Ammon's horn (tissue), 1 donor: ENCODE results near the gene TPK1.

ENCODE experiments used
- DNase-seq: peaks from one replicate; pipeline ENCODE4 v3.0.0-alpha.2; 2016; ENCODE audit warnings: low spot score

Gene TPK1

GRCh38 chr7:144723301-144723700, 112.6 kb downstream of the TPK1 start:
- DNase-seq: no peak

GRCh38 chr7:144720710-144721109, 115.1 kb downstream of the TPK1 start:
- no peak for DNase-seq

GRCh38 chr7:144720149-144720548, 115.7 kb downstream of the TPK1 start:
- no peak for DNase-seq

- no peak for DNase-seq
Measured at GRCh38 chr7:144717720-144718119, 118.1 kb downstream of the TPK1 start.

- DNase-seq: no peak
Measured at GRCh38 chr7:144713850-144714249, 122.0 kb downstream of the TPK1 start.

GRCh38 chr7:144710791-144711190, 125.1 kb downstream of the TPK1 start:
- DNase-seq: no peak

GRCh38 chr7:144709066-144709465, 126.8 kb downstream of the TPK1 start:
- DNase-seq: no peak

GRCh38 chr7:144691240-144691639, 144.6 kb downstream of the TPK1 start:
- DNase-seq: no peak

GRCh38 chr7:144682581-144683280, 153.1 kb downstream of the TPK1 start:
- no peak for DNase-seq

- no peak for DNase-seq
Measured at GRCh38 chr7:144676492-144676891, 159.4 kb downstream of the TPK1 start.

- DNase-seq: no peak
Measured at GRCh38 chr7:144674550-144674949, 161.3 kb downstream of the TPK1 start.

- DNase-seq: no peak
Measured at GRCh38 chr7:144672869-144673268, 163.0 kb downstream of the TPK1 start.

- no peak for DNase-seq
Measured at GRCh38 chr7:144671429-144671828, 164.4 kb downstream of the TPK1 start.

- DNase-seq: no peak
Measured at GRCh38 chr7:144670218-144670617, 165.6 kb downstream of the TPK1 start.

- DNase-seq: no peak
Measured at GRCh38 chr7:144668503-144668902, 167.3 kb downstream of the TPK1 start.

GRCh38 chr7:144665689-144666381, 170.0 kb downstream of the TPK1 start:
- no peak for DNase-seq

- no peak for DNase-seq
Measured at GRCh38 chr7:144659211-144659610, 176.6 kb downstream of the TPK1 start.

GRCh38 chr7:144656965-144657517, 178.8 kb downstream of the TPK1 start:
- DNase-seq: no peak

GRCh38 chr7:144653449-144653848, 182.4 kb downstream of the TPK1 start:
- no peak for DNase-seq

GRCh38 chr7:144650439-144650838, 185.4 kb downstream of the TPK1 start:
- DNase-seq: no peak

GRCh38 chr7:144649120-144649519, 186.7 kb downstream of the TPK1 start:
- no peak for DNase-seq

- no peak for DNase-seq
Measured at GRCh38 chr7:144641389-144642044, 194.3 kb downstream of the TPK1 start.

- no peak for DNase-seq
Measured at GRCh38 chr7:144632724-144633123, 203.1 kb downstream of the TPK1 start.
